ENCODE data around the gene CCDC188. TPM values are rescaled to one million over a fixed set of nuclear protein-coding genes. Genes with fewer than 3 reads are reported as not detected.

CCDC188 gene
- total RNA-seq, 4 donors from 2014 or later, result 0.28 to 1.8 (median 0.56) TPM; not detected in 1

- no peak for DNase-seq (ENCODE audit: low spot score)
- no peak for ATAC-seq (ENCODE audit: low FRiP score)
- TF ChIP-seq CTCF (IDR thresholded peaks at IDR 0.05), result no peak
Observed at GRCh38 chr22:20111689-20112622, 38.9 kb downstream of the CCDC188 start.

- ATAC-seq (ENCODE audit: low FRiP score) (no peak), DNase-seq (ENCODE audit: low spot score) (no peak)
- no peak for TF ChIP-seq CTCF (IDR thresholded peaks at IDR 0.05)
Observed at GRCh38 chr22:20111045-20111688, 39.7 kb downstream of the CCDC188 start.

GRCh38 chr22:20110359-20110985 is 40.4 kb downstream of the CCDC188 start:
- ATAC-seq (ENCODE audit: low FRiP score), result no peak
- no peak for TF ChIP-seq CTCF (IDR thresholded peaks at IDR 0.05)

GRCh38 chr22:20109411-20110358 is 41.2 kb downstream of the CCDC188 start:
- TF ChIP-seq CTCF (IDR thresholded peaks at IDR 0.05), result no peak
- DNase-seq (ENCODE audit: low spot score) (no peak), ATAC-seq (ENCODE audit: low FRiP score) (no peak)

More at GRCh38 chr22:20110359-20110985, 40.4 kb downstream of the CCDC188 start:
- DNase-seq (ENCODE audit: low spot score), result no peak

GRCh38 chr22:20108757-20109230 is 42.1 kb downstream of the CCDC188 start:
- TF ChIP-seq CTCF (IDR thresholded peaks at IDR 0.05), result no peak
- DNase-seq (ENCODE audit: low spot score) (no peak), ATAC-seq (ENCODE audit: low FRiP score) (no peak)

Data from omental fat pad (tissue), 4 donors.